Measurements from ENCODE around the gene CYB5D1.
"Not testable (repeated sequence)": the region's sequence is repeated elsewhere in the genome, so short reads cannot be mapped to it uniquely, and the experiment has no call there.

The CYB5D1 gene

GRCh38 chr17:7856011-7856810, 1.6 kb upstream of the CYB5D1 start:
- DNase-seq: peak in 1 of 5 donors; percentile 49

GRCh38 chr17:7856811-7857712, 741 bp upstream of the CYB5D1 start, which contains the start of gene NAA38:
Gene NAA38 (minus strand): TSS chr17:7857559. CDS start chr17:7857463, 96 bp downstream.
- peak; percentile 86 to 99 (median 94) for DNase-seq

GRCh38 chr17:7858522-7858810, 663 bp downstream of the CYB5D1 start:
- DNase-seq: peak in 2 of 5 donors; percentile 25 to 34

- no peak for DNase-seq
These were observed 1.2 kb downstream of the CYB5D1 start for GRCh38 chr17:7859028-7859427.

- peak in 1 of 5 donors; percentile 26 for DNase-seq
These were observed 5.1 kb downstream of the CYB5D1 start for GRCh38 chr17:7862692-7863437.

- DNase-seq: not testable (repeated sequence)
These were observed 6.6 kb downstream of the CYB5D1 start for GRCh38 chr17:7864384-7864783.

- no peak for DNase-seq
These were observed 7.3 kb downstream of the CYB5D1 start for GRCh38 chr17:7864995-7865650.

- DNase-seq: peak in 1 of 5 donors; percentile 24
These were observed 10.1 kb downstream of the CYB5D1 start for GRCh38 chr17:7867881-7868329.

- no peak for DNase-seq
These were observed 15.2 kb downstream of the CYB5D1 start for GRCh38 chr17:7873051-7873450.

- no peak for DNase-seq
These were observed 18.1 kb downstream of the CYB5D1 start for GRCh38 chr17:7875804-7876370.

- no peak for DNase-seq
These were observed 20.4 kb downstream of the CYB5D1 start for GRCh38 chr17:7878234-7878633.

- no peak for DNase-seq
These were observed 22.5 kb downstream of the CYB5D1 start for GRCh38 chr17:7880076-7880868.

GRCh38 chr17:7881276-7882054, 23.7 kb downstream of the CYB5D1 start:
- no peak for DNase-seq

- DNase-seq: no peak
These were observed 24.3 kb downstream of the CYB5D1 start for GRCh38 chr17:7882068-7882467.

GRCh38 chr17:7882629-7883028, 24.8 kb downstream of the CYB5D1 start:
- DNase-seq: no peak

- peak in 4 of 5 donors; percentile 19 to 42 (median 25) for DNase-seq
These were observed 26.1 kb downstream of the CYB5D1 start for GRCh38 chr17:7883781-7884386.

- peak in 4 of 5 donors; percentile 22 to 57 (median 26) for DNase-seq
These were observed 27.0 kb downstream of the CYB5D1 start for GRCh38 chr17:7884581-7885366.

GRCh38 chr17:7885367-7886226, 27.8 kb downstream of the CYB5D1 start:
- peak in 3 of 5 donors; percentile 24 to 48 (median 37) for DNase-seq
